ENCODE data around the gene HIP1R. TPM values are rescaled to one million over a fixed set of nuclear protein-coding genes. Genes with fewer than 3 reads are reported as not detected.

The HIP1R gene
- total and polyA plus RNA-seq, 2 of the 8 experiments (the other 6 are each of a cell fraction or from before 2014, with no cell fraction given): 11.2 to 14.5 TPM

- H2BK20ac ChIP-seq (ENCODE audit: low read length): no peak overlapping the region
- H3K23me2 ChIP-seq (ENCODE audit: low read depth, low read length): peaks cover 7% of the 10 kb centered on the region; the same call in 1 of the 2 replicates
- no peak overlapping the region for H3K56ac ChIP-seq (replicated peaks; ENCODE audit: insufficient read length, low read depth, low read length)
- H4K8ac ChIP-seq (ENCODE audit: extremely low read depth, insufficient read depth, low read length): no peak overlapping the region
- ChIA-PET POLR2A (ENCODE audit: partially characterized antibody) (interaction anchor here (1.0 kb wide), 1 partner anchor 11 kb away, joined by 3 read pairs; no protein-coding TSS in a partner anchor), CTCF (ENCODE audit: partially characterized antibody) (interaction anchor here (1.1 kb wide), 1 partner anchor 10 kb away, joined by 3 read pairs; no protein-coding TSS in a partner anchor)
- no peaks in the 10 kb centered on the region for H3K79me2 ChIP-seq (ENCODE audit: control insufficient read depth in 1 of 2, insufficient read depth in 2 of 2, low read length in 2 of 2)
- no peak overlapping the region for H3K4ac ChIP-seq (replicated peaks; ENCODE audit: insufficient read length, low read depth, low read length)
- H3K23ac ChIP-seq (ENCODE audit: insufficient read length): no peak overlapping the region
- H4K20me1 ChIP-seq (replicated peaks in 1 of 2; ENCODE audit: control insufficient read depth in 1 of 2, insufficient read depth in 2 of 2, low read length in 2 of 2): no peaks in the 10 kb centered on the region
- H2BK12ac ChIP-seq (ENCODE audit: low read depth, low read length): no peak overlapping the region
- 82% methylated on average over 7 of the region's 7 CpGs; no CpG with 5 or more reads in 1 of the 2 experiments for WGBS, 2 experiments (ENCODE audit: extremely low coverage in 1 of 2, insufficient coverage in 1 of 2, insufficient read length in 1 of 2, insufficient replicate concordance in 2 of 2, low coverage in 1 of 2, low lambda C conversion rate in 2 of 2, missing lambda C conversion rate in 1 of 2)
- no peak for TF ChIP-seq CREB1 (IDR thresholded peaks at IDR 0.05)
- TF ChIP-seq SP4 (IDR thresholded peaks at IDR 0.05; ENCODE audit: low read length): no peak
- no peak for TF ChIP-seq SP1 (IDR thresholded peaks at IDR 0.05; ENCODE audit: low read depth, low read length)
- TF ChIP-seq TAF7 (optimal IDR thresholded peaks at IDR 0.05; ENCODE audit: borderline replicate concordance, low read depth, low read length): no peak
- TF ChIP-seq FOSL1 (IDR thresholded peaks at IDR 0.05; ENCODE audit: insufficient read depth, low read depth, low read length): no peak
- no peak for TF ChIP-seq SIN3A (conservative IDR thresholded peaks at IDR 0.05 in 1 of 2, IDR thresholded peaks at IDR 0.05 in 1 of 2; ENCODE audit: low read depth in 1 of 2, low read length in 2 of 2)
- no peak for TF ChIP-seq E2F6 (IDR thresholded peaks at IDR 0.05)
- TF ChIP-seq NRF1 (IDR thresholded peaks at IDR 0.05; ENCODE audit: low read depth, low read length): no peak
- peaks cover 0 to 3% (median 0%) of the 10 kb centered on the region in 4 experiments; a peak in 2 of 7 replicates for H3K4me1 ChIP-seq (replicated peaks in 1 of 4; ENCODE audit: control insufficient read depth in 3 of 4, insufficient read depth in 4 of 4, low read length in 3 of 4)
- no peak overlapping the region for H3K4me3 ChIP-seq (ENCODE audit: extremely low read depth in 1 of 4, insufficient read depth in 2 of 4, low read depth in 3 of 4, low read length in 4 of 4)
- no peak overlapping the region for H2AFZ ChIP-seq (ENCODE audit: low read length)
- H2AK5ac ChIP-seq (ENCODE audit: low read depth, low read length): no peak overlapping the region
- DNase-seq (ENCODE audit: low read depth in 1 of 2, low spot score in 2 of 2) (no peak), FAIRE-seq (no peak)
- H3K36me3 ChIP-seq (ENCODE audit: control insufficient read depth in 2 of 4, insufficient read depth in 4 of 4, low read length in 3 of 4): no peaks in the 10 kb centered on the region
- no peak overlapping the region for H2BK15ac ChIP-seq (ENCODE audit: low read length)
- no peak overlapping the region for H2BK5ac ChIP-seq (ENCODE audit: low read depth, low read length)
- H3K27ac ChIP-seq (ENCODE audit: low read depth, low read length): no peak overlapping the region
- H2BK120ac ChIP-seq (replicated peaks; ENCODE audit: low read depth, low read length): no peak overlapping the region
- no peak overlapping the region for H4K5ac ChIP-seq (ENCODE audit: insufficient read length, low read depth, low read length)
- H3K18ac ChIP-seq (ENCODE audit: extremely low read depth, low read length): no peak overlapping the region
- no peak overlapping the region for H3K14ac ChIP-seq (ENCODE audit: insufficient read length)
- peaks cover 0 to 4% (median 2%) of the 10 kb centered on the region in 4 experiments; a peak in 2 of 7 replicates for H3K27me3 ChIP-seq (replicated peaks in 1 of 4; ENCODE audit: control insufficient read depth in 3 of 4, extremely low read depth in 1 of 4, insufficient read depth in 3 of 4, low read length in 3 of 4)
- no peak overlapping the region for H3K9ac ChIP-seq (replicated peaks in 1 of 4; ENCODE audit: extremely low read depth in 1 of 4, low read depth in 3 of 4, low read length in 3 of 4)
- H3K9me3 ChIP-seq (ENCODE audit: insufficient read depth in 2 of 2, low read depth in 1 of 2, low read length in 1 of 2): no peaks in the 10 kb centered on the region
- H3K4me2 ChIP-seq (ENCODE audit: insufficient read depth in 1 of 2, low read depth in 2 of 2, low read length in 2 of 2): no peak overlapping the region
- H4K91ac ChIP-seq (replicated peaks; ENCODE audit: insufficient read length, low read length): no peak overlapping the region
- H3K79me1 ChIP-seq (ENCODE audit: low read depth, low read length): no peaks in the 10 kb centered on the region
Measured at GRCh38 chr12:122830517-122831214, 4.6 kb upstream of the HIP1R start.
